Gastrocnemius medialis (tissue), 4 donors: ENCODE results near the gene CDCP2. TPM values are rescaled to one million over a fixed set of nuclear protein-coding genes. Genes with fewer than 3 reads are reported as not detected.

Experiments
- ATAC-seq, 2 donors: fragments of 150-250 bp; one replicate each; pipeline ENCODE4 v1.9.1; 2016
- DNase-seq, 2 donors: peaks; one replicate each; pipeline ENCODE4 v3.0.0-alpha.2; 2019
- H3K27ac ChIP-seq, 4 donors: fragments of 200-600 bp; sonication (generic); 1 replicate in 1 of 4; 2 replicates in 3 of 4; pipeline ENCODE4 v1.5.1; 2016 to 2018; ENCODE audit warnings: mild to moderate bottlenecking in 2 of 4, moderate library complexity in 1 of 4
- H3K27me3 ChIP-seq, 3 donors: fragments of 200-600 bp; sonication (generic) in 2 of 3; 1 replicate in 1 of 3; 2 replicates in 2 of 3; pipeline versions ENCODE4 v1.5.1 to v1.6.0; 2016 to 2019; ENCODE audit warnings: mild to moderate bottlenecking in 1 of 3, moderate library complexity in 1 of 3
- H3K36me3 ChIP-seq, 2 donors: fragments of 200-600 bp; sonication (generic) in 1 of 2; one replicate each; pipeline ENCODE4 v1.5.1; 2017 to 2018
- H3K4me1 ChIP-seq, 2 donors: fragments of 200-600 bp; sonication (generic) in 1 of 2; one replicate each; pipeline ENCODE4 v1.5.1; 2016 to 2017; ENCODE audit warnings: mild to moderate bottlenecking in 2 of 2
- H3K4me3 ChIP-seq, 4 donors: fragments of 200-600 bp; sonication (generic) in 3 of 4; 1 replicate in 1 of 4; 2 replicates in 3 of 4; pipeline ENCODE4 v1.5.1; 2016 to 2019; ENCODE audit warnings: mild to moderate bottlenecking in 2 of 4
- H3K9me3 ChIP-seq, 3 donors: fragments of 200-600 bp; sonication (generic) in 2 of 3; 1 replicate in 1 of 3; 2 replicates in 2 of 3; pipeline ENCODE4 v1.5.1; 2016 to 2019
- CTCF ChIP-seq, 5 experiments: fragments of 450-650 bp in 3 of 5; fragments of 200-600 bp in 2 of 5; sonication (generic) in 2 of 5; IDR thresholded peaks in 4 of 5; conservative IDR thresholded peaks in 1 of 5; 1 replicate in 4 of 5; 2 replicates in 1 of 5; pipeline ENCODE4 v1.5.1; 2016 to 2019; ENCODE audit warnings: antibody characterized with exemption in 5 of 5, mild to moderate bottlenecking in 3 of 5, moderate library complexity in 3 of 5
- POLR2A ChIP-seq, 2 donors: fragments of 450-650 bp; IDR thresholded peaks; one replicate each; pipeline ENCODE4 v1.6.1; 2017; ENCODE audit warnings: antibody characterized with exemption in 2 of 2, mild to moderate bottlenecking in 2 of 2, moderate library complexity in 2 of 2
- in situ Hi-C, 4 donors: fragments of 200-750 bp; cut with MboI; loops; one replicate each; pipeline versions ENCODE4 v1.15.0 to v1.8.0; 2017; ENCODE audit warnings: low sequenced_read_pairs in 4 of 4
- intact Hi-C: fragments of 100-400 bp; cut with DNase I; formaldehyde crosslinking; loops from one replicate; pipeline ENCODE4 v1.15.1; 2023; ENCODE audit warnings: low total_unique reads
- total RNA-seq, 4 donors: library from RNA; depleted of rRNA; stranded (reverse); fragments of >200 nt; gene quantifications; one replicate each; pipeline versions ENCODE4 v1.1.0 to v1.2.3, GENCODE V29; 2016

Gene CDCP2
- total RNA-seq, 4 donors from 2014 or later: not detected

GRCh38 chr1:54111624-54112023 is 41.2 kb downstream of the CDCP2 start:
- DNase-seq (no peak), ATAC-seq (no peak)
- in situ Hi-C loops (loop anchor here in 1 of 4 donors (25.0 kb wide), 1 partner anchor 701 kb away; the partner anchor contains the start of gene TTC22), intact Hi-C loops (no loop called here)
- Histone ChIP-seq H3K9me3 (no peaks in the 10 kb centered on the region), H3K27me3 (no peaks in the 10 kb centered on the region), H3K36me3 (no peaks in the 10 kb centered on the region), H3K4me3 (no peak overlapping the region), H3K27ac (no peak overlapping the region), H3K4me1 (peaks cover 6 to 14% of the 10 kb centered on the region in 2 donors)
- TF ChIP-seq CTCF (IDR thresholded peaks at IDR 0.05 in 4 of 5, conservative IDR thresholded peaks at IDR 0.05 in 1 of 5): no peak
- no peak for TF ChIP-seq POLR2A (IDR thresholded peaks at IDR 0.05)

- no peak for ATAC-seq
- H3K27ac ChIP-seq: no peak overlapping the region
- no peak overlapping the region for H3K4me3 ChIP-seq
- DNase-seq: no peak
- H3K9me3 ChIP-seq: no peaks in the 10 kb centered on the region
- peaks cover 6 to 14% of the 10 kb centered on the region in 2 donors for H3K4me1 ChIP-seq
- no peaks in the 10 kb centered on the region for H3K27me3 ChIP-seq
- intact Hi-C loops (no loop called here), in situ Hi-C loops (loop anchor here in 1 of 4 donors (25.0 kb wide), 1 partner anchor 701 kb away; the partner anchor contains the start of gene TTC22)
- no peak for TF ChIP-seq CTCF (IDR thresholded peaks at IDR 0.05 in 4 of 5, conservative IDR thresholded peaks at IDR 0.05 in 1 of 5)
- TF ChIP-seq POLR2A (IDR thresholded peaks at IDR 0.05): no peak
- no peaks in the 10 kb centered on the region for H3K36me3 ChIP-seq
Observed at GRCh38 chr1:54110996-54111395, 41.8 kb downstream of the CDCP2 start.

GRCh38 chr1:54109129-54110090 is 43.4 kb downstream of the CDCP2 start:
- DNase-seq: no peak
- TF ChIP-seq POLR2A (IDR thresholded peaks at IDR 0.05) (no peak), CTCF (IDR thresholded peaks at IDR 0.05 in 4 of 5, conservative IDR thresholded peaks at IDR 0.05 in 1 of 5) (no peak)
- in situ Hi-C loops: loop anchor here in 1 of 4 donors (25.0 kb wide), 1 partner anchor 703 kb away; the partner anchor contains the start of gene TTC22
- intact Hi-C loops: no loop called here
- no peaks in the 10 kb centered on the region for H3K9me3 ChIP-seq
- H3K36me3 ChIP-seq: no peaks in the 10 kb centered on the region
- H3K27ac ChIP-seq: no peak overlapping the region
- no peaks in the 10 kb centered on the region for H3K27me3 ChIP-seq
- H3K4me1 ChIP-seq: peaks cover 0 to 5% of the 10 kb centered on the region in 2 donors
- H3K4me3 ChIP-seq: no peak overlapping the region
- no peak for ATAC-seq

GRCh38 chr1:54108156-54108555 is 44.6 kb downstream of the CDCP2 start:
- Histone ChIP-seq H3K4me1 (no peaks in the 10 kb centered on the region), H3K27me3 (no peaks in the 10 kb centered on the region), H3K27ac (no peak overlapping the region), H3K4me3 (no peak overlapping the region), H3K36me3 (no peaks in the 10 kb centered on the region), H3K9me3 (no peaks in the 10 kb centered on the region)
- no peak for ATAC-seq
- in situ Hi-C loops (loop anchor here in 1 of 4 donors (25.0 kb wide), 1 partner anchor 704 kb away; the partner anchor contains the start of gene TTC22), intact Hi-C loops (no loop called here)
- TF ChIP-seq POLR2A (IDR thresholded peaks at IDR 0.05) (no peak), CTCF (IDR thresholded peaks at IDR 0.05 in 4 of 5, conservative IDR thresholded peaks at IDR 0.05 in 1 of 5) (no peak)
- no peak for DNase-seq
